Stimulated activated naive CD8-positive, alpha-beta T cell treated with anti-CD3 and anti-CD28 coated beads, Interleukin-15, Interleukin-2, amounts not matched to agents 100 U/mL and 50 U/mL, for 24 hours (primary cell): ENCODE results near the gene C1QTNF2.

ENCODE experiments used
- ATAC-seq: fragments of 150-1000 bp; cut with Tn5 transposase; one replicate; pipeline ENCODE4 v1.10.0; 2021
- DNase-seq: peaks from one replicate; pipeline ENCODE4 v3.0.0; 2021

Gene C1QTNF2

GRCh38 chr5:160371294-160371693 lies 868 bp upstream of the C1QTNF2 start:
- ATAC-seq = no peak
- DNase-seq = no peak

- ATAC-seq = peak; percentile 24
- DNase-seq = no peak
These were observed 248 bp upstream of the C1QTNF2 start for GRCh38 chr5:160370713-160371034.

GRCh38 chr5:160367885-160368284 lies 2.5 kb downstream of the C1QTNF2 start:
- ATAC-seq = no peak
- DNase-seq = no peak

- peak; percentile 30 for ATAC-seq
These were observed 3.2 kb downstream of the C1QTNF2 start for GRCh38 chr5:160367261-160367660.

GRCh38 chr5:160366230-160366629 lies 4.2 kb downstream of the C1QTNF2 start:
- no peak for DNase-seq
- ATAC-seq = no peak

More at GRCh38 chr5:160367261-160367660, 3.2 kb downstream of the C1QTNF2 start:
- DNase-seq = no peak

GRCh38 chr5:160363660-160364395 lies 6.6 kb downstream of the C1QTNF2 start:
- no peak for DNase-seq
- no peak for ATAC-seq

- ATAC-seq (no peak), DNase-seq (no peak)
These were observed 7.2 kb downstream of the C1QTNF2 start for GRCh38 chr5:160363211-160363610.

- no peak for ATAC-seq
- no peak for DNase-seq
These were observed 8.7 kb downstream of the C1QTNF2 start for GRCh38 chr5:160361624-160362228.

- DNase-seq = no peak
These were observed 10.1 kb downstream of the C1QTNF2 start for GRCh38 chr5:160360310-160360709.

GRCh38 chr5:160359816-160360215 lies 10.6 kb downstream of the C1QTNF2 start:
- ATAC-seq = no peak
- DNase-seq = no peak

More at GRCh38 chr5:160360310-160360709, 10.1 kb downstream of the C1QTNF2 start:
- no peak for ATAC-seq

- no peak for DNase-seq
- ATAC-seq = no peak
These were observed 11.2 kb downstream of the C1QTNF2 start for GRCh38 chr5:160359242-160359641.

GRCh38 chr5:160357861-160358411 lies 12.5 kb downstream of the C1QTNF2 start:
- ATAC-seq = no peak
- DNase-seq = no peak

- ATAC-seq (no peak), DNase-seq (no peak)
These were observed 13.0 kb downstream of the C1QTNF2 start for GRCh38 chr5:160357394-160357793.

- ATAC-seq = no peak
- no peak for DNase-seq
These were observed 13.7 kb downstream of the C1QTNF2 start for GRCh38 chr5:160356550-160357347.

GRCh38 chr5:160354666-160355065 lies 15.8 kb downstream of the C1QTNF2 start:
- no peak for DNase-seq

GRCh38 chr5:160353379-160353778 lies 17.0 kb downstream of the C1QTNF2 start:
- DNase-seq (no peak), ATAC-seq (no peak)

More at GRCh38 chr5:160354666-160355065, 15.8 kb downstream of the C1QTNF2 start:
- no peak for ATAC-seq

- ATAC-seq = no peak
These were observed 18.1 kb downstream of the C1QTNF2 start for GRCh38 chr5:160352308-160352707.

GRCh38 chr5:160349935-160350303 lies 20.5 kb downstream of the C1QTNF2 start:
- ATAC-seq (no peak), DNase-seq (no peak)

More at GRCh38 chr5:160352308-160352707, 18.1 kb downstream of the C1QTNF2 start:
- no peak for DNase-seq

GRCh38 chr5:160349249-160349934 lies 21.0 kb downstream of the C1QTNF2 start:
- ATAC-seq (no peak), DNase-seq (no peak)

- no peak for ATAC-seq
- no peak for DNase-seq
These were observed 22.3 kb downstream of the C1QTNF2 start for GRCh38 chr5:160348080-160348479.

GRCh38 chr5:160347448-160347847 lies 23.0 kb downstream of the C1QTNF2 start:
- ATAC-seq = no peak

GRCh38 chr5:160342413-160342941 lies 27.9 kb downstream of the C1QTNF2 start:
- no peak for DNase-seq

More at GRCh38 chr5:160347448-160347847, 23.0 kb downstream of the C1QTNF2 start:
- DNase-seq = no peak

More at GRCh38 chr5:160342413-160342941, 27.9 kb downstream of the C1QTNF2 start:
- ATAC-seq = no peak
